GM23248 (cell line): Measurements from ENCODE around the gene THNSL1.

Experiments
- EZH2 ChIP-seq: fragments of 200-600 bp; sonication (generic); IDR thresholded peaks from 2 replicates; pipeline ENCODE4 v1.6.1; 2018; ENCODE audit warnings: antibody characterized with exemption, mild to moderate bottlenecking; ENCODE audit not compliant: insufficient read depth, poor library complexity, severe bottlenecking
- EZH2phosphoT487 ChIP-seq: fragments of 200-600 bp; sonication (generic); IDR thresholded peaks from 2 replicates; pipeline ENCODE4 v1.6.1; 2018; ENCODE audit warnings: antibody characterized with exemption, moderate library complexity, mild to moderate bottlenecking, low read depth; ENCODE audit not compliant: insufficient read depth

GRCh38 chr10:25063157-25063556, 46.7 kb downstream of the THNSL1 start:
- TF ChIP-seq EZH2phosphoT487 (no peak), EZH2 (no peak)
